GM21737 (cell line): Measurements from ENCODE around the gene PDE4DIP.
"Not testable (repeated sequence)": the region's sequence is repeated elsewhere in the genome, so short reads cannot be mapped to it uniquely, and the experiment has no call there.

Experiments used
- ATAC-seq: cut with Tn5 transposase; IDR thresholded peaks from one replicate; pipeline ENCODE4 v1.9.1; 2021; ENCODE audit warnings: mild to moderate bottlenecking, moderate library complexity; ENCODE audit not compliant: unreplicated experiment

Gene PDE4DIP

GRCh38 chr1:149043056-149043455 is 198.8 kb downstream of the PDE4DIP start:
- ATAC-seq = not testable (repeated sequence)

- not testable (repeated sequence) for ATAC-seq
Measured at GRCh38 chr1:149064611-149065010, 220.4 kb downstream of the PDE4DIP start.

GRCh38 chr1:149075505-149076127 is 231.4 kb downstream of the PDE4DIP start:
- not testable (repeated sequence) for ATAC-seq
